SK-N-SH (cell line): Measurements from ENCODE around the gene SLC22A5.

Experiments
- CHD2 ChIP-seq: fragments of 150-350 bp; IDR thresholded peaks from 2 replicates; pipeline ENCODE4 v1.6.1; 2018; ENCODE audit warnings: low read length; ENCODE audit not compliant: partially characterized antibody
- NRF1 ChIP-seq: IDR thresholded peaks from 2 replicates; pipeline ENCODE4 v1.6.1; 2012; ENCODE audit warnings: low read depth, mild to moderate bottlenecking, low read length
- POLR2AphosphoS5 ChIP-seq: IDR thresholded peaks from 2 replicates; pipeline ENCODE4 v1.6.1; 2012; ENCODE audit warnings: low read depth, low read length
- TF ChIP-seq, protein P1 (sequence below): fragments of 200-600 bp; sonication (generic); IDR thresholded peaks from 2 replicates; pipeline ENCODE4 v1.6.1; 2017; ENCODE audit warnings: antibody characterized with exemption, mild to moderate bottlenecking, moderate library complexity
- TF ChIP-seq, protein P2 (sequence below): IDR thresholded peaks from 2 replicates; pipeline ENCODE4 v1.6.1; 2012; ENCODE audit warnings: mild to moderate bottlenecking, low read depth, low read length, moderate library complexity

DNA sequence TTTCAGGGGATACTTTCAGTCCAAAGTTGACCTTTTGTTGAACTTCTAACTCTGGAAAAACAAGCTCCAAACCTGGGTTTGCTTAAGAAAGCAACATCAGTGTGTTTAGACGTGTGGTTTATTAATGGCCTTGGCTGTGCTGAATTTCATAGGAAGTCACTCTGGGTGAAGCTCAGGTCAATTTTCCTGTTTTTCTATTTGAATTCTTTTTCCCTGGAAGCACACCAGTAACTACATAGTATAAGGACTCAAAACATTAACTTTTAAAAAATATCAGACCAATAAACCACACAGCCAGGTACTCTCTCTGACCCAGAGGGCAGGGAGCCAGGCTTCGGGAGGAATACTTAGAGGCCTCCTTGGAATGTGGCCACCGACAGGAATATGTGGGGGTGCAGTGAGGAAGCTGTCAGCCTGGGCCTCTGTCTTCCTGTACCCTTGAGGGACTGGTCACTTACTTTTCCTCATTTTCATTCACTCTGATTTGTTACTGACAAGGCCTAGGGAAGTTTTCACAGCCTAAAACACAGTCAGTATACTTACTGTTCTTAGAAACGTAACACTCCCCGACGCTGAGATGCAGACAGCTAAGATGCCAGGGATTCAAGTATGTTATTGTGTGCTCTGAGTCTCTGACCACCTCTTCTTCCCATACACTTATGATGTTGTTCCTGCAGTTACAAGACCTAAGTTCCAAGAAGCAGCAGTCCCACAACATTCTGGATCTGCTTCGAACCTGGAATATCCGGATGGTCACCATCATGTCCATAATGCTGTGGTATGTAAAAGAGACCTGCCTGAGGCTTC is 18.9 kb downstream of the SLC22A5 start:
- TF ChIP-seq NRF1 (no peak), POLR2AphosphoS5 (no peak), CHD2 (no peak)
- TF ChIP-seq, protein P1, sequence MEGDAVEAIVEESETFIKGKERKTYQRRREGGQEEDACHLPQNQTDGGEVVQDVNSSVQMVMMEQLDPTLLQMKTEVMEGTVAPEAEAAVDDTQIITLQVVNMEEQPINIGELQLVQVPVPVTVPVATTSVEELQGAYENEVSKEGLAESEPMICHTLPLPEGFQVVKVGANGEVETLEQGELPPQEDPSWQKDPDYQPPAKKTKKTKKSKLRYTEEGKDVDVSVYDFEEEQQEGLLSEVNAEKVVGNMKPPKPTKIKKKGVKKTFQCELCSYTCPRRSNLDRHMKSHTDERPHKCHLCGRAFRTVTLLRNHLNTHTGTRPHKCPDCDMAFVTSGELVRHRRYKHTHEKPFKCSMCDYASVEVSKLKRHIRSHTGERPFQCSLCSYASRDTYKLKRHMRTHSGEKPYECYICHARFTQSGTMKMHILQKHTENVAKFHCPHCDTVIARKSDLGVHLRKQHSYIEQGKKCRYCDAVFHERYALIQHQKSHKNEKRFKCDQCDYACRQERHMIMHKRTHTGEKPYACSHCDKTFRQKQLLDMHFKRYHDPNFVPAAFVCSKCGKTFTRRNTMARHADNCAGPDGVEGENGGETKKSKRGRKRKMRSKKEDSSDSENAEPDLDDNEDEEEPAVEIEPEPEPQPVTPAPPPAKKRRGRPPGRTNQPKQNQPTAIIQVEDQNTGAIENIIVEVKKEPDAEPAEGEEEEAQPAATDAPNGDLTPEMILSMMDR: no peak
- TF ChIP-seq, protein P2, sequence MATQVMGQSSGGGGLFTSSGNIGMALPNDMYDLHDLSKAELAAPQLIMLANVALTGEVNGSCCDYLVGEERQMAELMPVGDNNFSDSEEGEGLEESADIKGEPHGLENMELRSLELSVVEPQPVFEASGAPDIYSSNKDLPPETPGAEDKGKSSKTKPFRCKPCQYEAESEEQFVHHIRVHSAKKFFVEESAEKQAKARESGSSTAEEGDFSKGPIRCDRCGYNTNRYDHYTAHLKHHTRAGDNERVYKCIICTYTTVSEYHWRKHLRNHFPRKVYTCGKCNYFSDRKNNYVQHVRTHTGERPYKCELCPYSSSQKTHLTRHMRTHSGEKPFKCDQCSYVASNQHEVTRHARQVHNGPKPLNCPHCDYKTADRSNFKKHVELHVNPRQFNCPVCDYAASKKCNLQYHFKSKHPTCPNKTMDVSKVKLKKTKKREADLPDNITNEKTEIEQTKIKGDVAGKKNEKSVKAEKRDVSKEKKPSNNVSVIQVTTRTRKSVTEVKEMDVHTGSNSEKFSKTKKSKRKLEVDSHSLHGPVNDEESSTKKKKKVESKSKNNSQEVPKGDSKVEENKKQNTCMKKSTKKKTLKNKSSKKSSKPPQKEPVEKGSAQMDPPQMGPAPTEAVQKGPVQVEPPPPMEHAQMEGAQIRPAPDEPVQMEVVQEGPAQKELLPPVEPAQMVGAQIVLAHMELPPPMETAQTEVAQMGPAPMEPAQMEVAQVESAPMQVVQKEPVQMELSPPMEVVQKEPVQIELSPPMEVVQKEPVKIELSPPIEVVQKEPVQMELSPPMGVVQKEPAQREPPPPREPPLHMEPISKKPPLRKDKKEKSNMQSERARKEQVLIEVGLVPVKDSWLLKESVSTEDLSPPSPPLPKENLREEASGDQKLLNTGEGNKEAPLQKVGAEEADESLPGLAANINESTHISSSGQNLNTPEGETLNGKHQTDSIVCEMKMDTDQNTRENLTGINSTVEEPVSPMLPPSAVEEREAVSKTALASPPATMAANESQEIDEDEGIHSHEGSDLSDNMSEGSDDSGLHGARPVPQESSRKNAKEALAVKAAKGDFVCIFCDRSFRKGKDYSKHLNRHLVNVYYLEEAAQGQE: no peak
